ENCODE results near the gene ZNRF1. TPM values are rescaled to one million over a fixed set of nuclear protein-coding genes. Genes with fewer than 3 reads are reported as not detected.

ZNRF1 gene
- total RNA-seq, 1 donor from 2014 or later, result 31.3 TPM

GRCh38 chr16:75116911-75117245 lies 118.1 kb downstream of the ZNRF1 start:
- H3K36me3 ChIP-seq (ENCODE audit: control insufficient read depth, insufficient read depth, low read length), result no peaks in the 10 kb centered on the region
- H3K4me3 ChIP-seq (ENCODE audit: low read depth, low read length), result no peak overlapping the region
- peaks cover 10% of the 10 kb centered on the region for H3K27me3 ChIP-seq (ENCODE audit: control insufficient read depth, insufficient read depth, low read length)
- no peak for DNase-seq (ENCODE audit: low read depth)
- TF ChIP-seq CTCF (IDR thresholded peaks at IDR 0.05; ENCODE audit: insufficient read depth, low read length, poor library complexity, severe bottlenecking), result no peak

- Histone ChIP-seq H3K27me3 (ENCODE audit: control insufficient read depth, insufficient read depth, low read length) (peaks cover 3% of the 10 kb centered on the region), H3K36me3 (ENCODE audit: control insufficient read depth, insufficient read depth, low read length) (no peaks in the 10 kb centered on the region), H3K4me3 (ENCODE audit: low read depth, low read length) (no peak overlapping the region)
- no peak for TF ChIP-seq CTCF (IDR thresholded peaks at IDR 0.05; ENCODE audit: insufficient read depth, low read length, poor library complexity, severe bottlenecking)
- DNase-seq (ENCODE audit: low read depth), result no peak
Observed at GRCh38 chr16:75118943-75119539, 120.2 kb downstream of the ZNRF1 start.

DNA sequence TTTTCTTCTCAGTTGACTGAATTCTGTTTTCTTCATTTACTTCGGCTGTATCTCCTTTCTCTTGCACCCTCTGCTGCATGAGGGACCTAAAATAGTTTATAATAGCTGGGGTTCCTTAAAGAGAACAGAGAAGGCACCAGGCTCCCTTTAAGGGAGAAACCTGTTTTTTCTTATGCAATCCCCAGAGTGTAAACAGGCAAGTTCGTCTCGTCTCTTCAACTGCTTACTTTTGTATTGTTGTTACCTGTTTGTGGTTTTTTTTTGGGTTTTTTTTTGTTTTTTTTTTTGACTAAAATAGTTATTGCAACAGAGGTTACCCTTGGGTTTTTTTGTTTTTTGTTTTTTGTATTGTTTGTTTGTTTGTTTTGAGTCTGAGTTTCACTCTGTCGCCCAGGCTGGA lies 121.4 kb downstream of the ZNRF1 start:
- H3K27me3 ChIP-seq (ENCODE audit: control insufficient read depth, insufficient read depth, low read length), result peaks cover under 1% of the 10 kb centered on the region
- no peaks in the 10 kb centered on the region for H3K36me3 ChIP-seq (ENCODE audit: control insufficient read depth, insufficient read depth, low read length)
- DNase-seq (ENCODE audit: low read depth), result no peak
- no peak overlapping the region for H3K4me3 ChIP-seq (ENCODE audit: low read depth, low read length)
- TF ChIP-seq CTCF (IDR thresholded peaks at IDR 0.05; ENCODE audit: insufficient read depth, low read length, poor library complexity, severe bottlenecking), result no peak

DNA sequence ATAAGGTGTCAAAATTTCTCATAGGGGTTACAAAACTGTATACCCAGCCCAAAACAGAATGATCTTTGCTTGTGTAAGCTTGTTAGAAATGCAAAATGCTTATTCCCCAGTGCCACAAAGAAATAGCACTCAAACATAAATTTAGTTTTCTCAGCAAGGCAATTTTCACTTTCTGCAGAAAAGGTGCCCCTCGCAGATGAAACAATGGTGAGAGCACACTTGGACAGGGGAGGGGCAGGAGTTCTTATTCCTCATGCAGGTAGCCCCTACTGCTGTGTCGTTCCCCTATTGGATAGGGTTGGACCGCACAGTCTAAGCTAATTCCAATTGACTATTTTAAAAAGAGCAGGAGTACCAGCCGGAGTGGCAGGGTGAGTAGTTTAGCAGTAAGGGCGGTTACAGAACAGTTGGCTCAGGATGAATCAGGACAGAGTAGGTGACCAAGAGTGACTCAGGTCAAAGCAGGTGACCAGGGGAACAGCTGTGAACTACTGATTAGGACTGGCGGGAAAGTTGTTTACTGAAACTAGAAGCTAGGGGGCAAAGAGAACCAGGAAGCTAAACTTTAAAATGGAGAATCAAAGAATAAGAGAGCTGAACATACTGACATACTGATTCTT lies 123.2 kb downstream of the ZNRF1 start:
- TF ChIP-seq CTCF (IDR thresholded peaks at IDR 0.05; ENCODE audit: insufficient read depth, low read length, poor library complexity, severe bottlenecking), result no peak
- H3K4me3 ChIP-seq (ENCODE audit: low read depth, low read length), result no peak overlapping the region

DNA sequence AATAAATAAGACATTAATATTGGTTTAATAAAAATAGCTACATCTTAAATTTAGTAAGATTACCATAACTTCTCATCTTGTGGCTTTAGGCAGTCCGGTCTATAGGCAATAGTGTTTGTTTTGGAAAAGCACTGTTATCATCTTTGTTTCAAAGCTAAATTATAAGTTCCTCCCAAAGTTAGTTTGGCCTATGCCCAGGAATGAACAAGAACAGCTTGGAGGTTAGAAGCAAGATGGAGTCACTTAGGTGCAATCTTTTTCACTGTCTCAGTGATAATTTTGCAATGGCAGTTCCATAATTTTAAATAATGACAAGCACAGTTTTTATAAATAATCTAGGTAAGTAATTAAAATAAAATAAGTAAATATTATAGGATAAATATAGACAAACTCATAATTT lies 123.8 kb downstream of the ZNRF1 start:
- H3K27me3 ChIP-seq (ENCODE audit: control insufficient read depth, insufficient read depth, low read length), result no peaks in the 10 kb centered on the region

More for the DNA sequence above, 123.2 kb downstream of the ZNRF1 start:
- no peak for DNase-seq (ENCODE audit: low read depth)
- Histone ChIP-seq H3K36me3 (ENCODE audit: control insufficient read depth, insufficient read depth, low read length) (no peaks in the 10 kb centered on the region), H3K27me3 (ENCODE audit: control insufficient read depth, insufficient read depth, low read length) (no peaks in the 10 kb centered on the region)

More for the DNA sequence above, 123.8 kb downstream of the ZNRF1 start:
- Histone ChIP-seq H3K4me3 (ENCODE audit: low read depth, low read length) (no peak overlapping the region), H3K36me3 (ENCODE audit: control insufficient read depth, insufficient read depth, low read length) (no peaks in the 10 kb centered on the region)
- no peak for TF ChIP-seq CTCF (IDR thresholded peaks at IDR 0.05; ENCODE audit: insufficient read depth, low read length, poor library complexity, severe bottlenecking)
- no peak for DNase-seq (ENCODE audit: low read depth)

Measured in kidney epithelial cell (primary cell).